NT2/D1 (cell line): Measurements from ENCODE around the gene POPDC2.

ENCODE experiments used
- SUZ12 ChIP-seq: IDR thresholded peaks from 2 replicates; pipeline ENCODE4 v1.6.1; 2011; ENCODE audit not compliant: insufficient read length, insufficient read depth; ENCODE audit errors: extremely low read depth
- YY1 ChIP-seq: IDR thresholded peaks from 2 replicates; pipeline ENCODE4 v1.6.1; 2011; ENCODE audit not compliant: insufficient read length, insufficient read depth
- ZNF274 ChIP-seq: IDR thresholded peaks from 2 replicates; pipeline ENCODE4 v1.6.1; 2011; ENCODE audit warnings: mild to moderate bottlenecking, low read depth, low read length

- TF ChIP-seq ZNF274 = no peak
- TF ChIP-seq YY1 = no peak
- no peak for TF ChIP-seq SUZ12
These were observed 14.6 kb downstream of the POPDC2 start for GRCh38 chr3:119645813-119646212.
